Endothelial cell (in vitro differentiated cells): ENCODE measurements around the gene PRKAG2. TPM values are rescaled to one million over a fixed set of nuclear protein-coding genes. Genes with fewer than 3 reads are reported as not detected.
"Not testable (repeated sequence)": the region's sequence is repeated elsewhere in the genome, so short reads cannot be mapped to it uniquely, and the experiment has no call there.

Source experiments
- DNase-seq: peaks from one replicate; pipeline ENCODE4 v3.0.0; 2021; ENCODE audit warnings: low spot score
- H3K27ac Mint-ChIP-seq: one replicate; pipeline ENCODE4 v1.8.0; 2021; ENCODE audit warnings: mixed read lengths, inconsistent platforms; ENCODE audit not compliant: unreplicated experiment
- H3K27me3 Mint-ChIP-seq: one replicate; pipeline ENCODE4 v1.8.0; 2021; ENCODE audit warnings: mild to moderate bottlenecking, moderate library complexity, mixed read lengths, inconsistent platforms; ENCODE audit not compliant: unreplicated experiment
- H3K36me3 Mint-ChIP-seq: one replicate; pipeline ENCODE4 v1.8.0; 2021; ENCODE audit warnings: mild to moderate bottlenecking, low read depth, mixed read lengths, inconsistent platforms; ENCODE audit not compliant: unreplicated experiment
- H3K4me1 Mint-ChIP-seq: one replicate; pipeline ENCODE4 v1.8.0; 2021; ENCODE audit warnings: mild to moderate bottlenecking, mixed read lengths, inconsistent platforms; ENCODE audit not compliant: unreplicated experiment
- H3K4me3 Mint-ChIP-seq: one replicate; pipeline ENCODE4 v1.8.0; 2021; ENCODE audit warnings: mild to moderate bottlenecking, mixed read lengths, inconsistent platforms; ENCODE audit not compliant: unreplicated experiment
- H3K9me3 Mint-ChIP-seq: one replicate; pipeline ENCODE4 v1.8.0; 2021; ENCODE audit warnings: mixed read lengths, inconsistent platforms; ENCODE audit not compliant: unreplicated experiment
- total RNA-seq: library from RNA; stranded (reverse); fragmentation: NEBNext Ultra II Directional; extraction: Animal tissue kit (Norgen Biotek cat#: 25700); gene quantifications from one replicate; pipeline ENCODE4 v1.2.1, GENCODE V29; 2021; ENCODE audit not compliant: unreplicated experiment
- TF ChIP-seq, protein P1 (sequence below): fragments of 200-600 bp; sonication (generic); IDR thresholded peaks from one replicate; pipeline ENCODE4 v1.5.0; 2021; ENCODE audit warnings: antibody characterized with exemption; ENCODE audit not compliant: unreplicated experiment

PRKAG2 gene
- total RNA-seq, 1 donor from 2014 or later: 16.0 TPM

DNA sequence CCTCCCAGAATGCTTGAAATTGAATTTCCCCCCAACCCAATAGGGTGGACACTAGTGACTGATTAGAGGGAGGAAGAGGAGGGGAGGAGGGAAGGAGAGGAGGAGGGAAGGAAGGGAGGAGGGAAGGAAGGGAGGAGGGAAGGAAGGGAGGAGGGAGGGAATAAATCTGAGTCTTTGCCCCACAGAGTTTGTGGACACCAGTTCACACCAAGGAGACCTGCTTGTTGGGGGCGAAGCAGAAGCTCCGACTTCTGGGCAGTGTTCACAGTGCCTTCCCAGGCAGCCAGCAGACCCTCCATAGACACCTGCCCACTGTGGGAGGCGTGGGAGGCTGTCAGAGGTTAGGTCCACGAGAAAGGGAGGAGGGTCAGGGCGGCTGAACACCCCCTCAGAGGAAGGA, 44.8 kb downstream of the PRKAG2 start:
- no peak overlapping the region for H3K27ac Mint-ChIP-seq
- no peaks in the 10 kb centered on the region for H3K36me3 Mint-ChIP-seq
- TF ChIP-seq, protein P1, sequence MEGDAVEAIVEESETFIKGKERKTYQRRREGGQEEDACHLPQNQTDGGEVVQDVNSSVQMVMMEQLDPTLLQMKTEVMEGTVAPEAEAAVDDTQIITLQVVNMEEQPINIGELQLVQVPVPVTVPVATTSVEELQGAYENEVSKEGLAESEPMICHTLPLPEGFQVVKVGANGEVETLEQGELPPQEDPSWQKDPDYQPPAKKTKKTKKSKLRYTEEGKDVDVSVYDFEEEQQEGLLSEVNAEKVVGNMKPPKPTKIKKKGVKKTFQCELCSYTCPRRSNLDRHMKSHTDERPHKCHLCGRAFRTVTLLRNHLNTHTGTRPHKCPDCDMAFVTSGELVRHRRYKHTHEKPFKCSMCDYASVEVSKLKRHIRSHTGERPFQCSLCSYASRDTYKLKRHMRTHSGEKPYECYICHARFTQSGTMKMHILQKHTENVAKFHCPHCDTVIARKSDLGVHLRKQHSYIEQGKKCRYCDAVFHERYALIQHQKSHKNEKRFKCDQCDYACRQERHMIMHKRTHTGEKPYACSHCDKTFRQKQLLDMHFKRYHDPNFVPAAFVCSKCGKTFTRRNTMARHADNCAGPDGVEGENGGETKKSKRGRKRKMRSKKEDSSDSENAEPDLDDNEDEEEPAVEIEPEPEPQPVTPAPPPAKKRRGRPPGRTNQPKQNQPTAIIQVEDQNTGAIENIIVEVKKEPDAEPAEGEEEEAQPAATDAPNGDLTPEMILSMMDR: no peak
- H3K4me3 Mint-ChIP-seq: no peak overlapping the region
- no peaks in the 10 kb centered on the region for H3K9me3 Mint-ChIP-seq
- H3K27me3 Mint-ChIP-seq: peaks cover 5% of the 10 kb centered on the region
- H3K4me1 Mint-ChIP-seq: peaks cover 1% of the 10 kb centered on the region
- no peak for DNase-seq

DNA sequence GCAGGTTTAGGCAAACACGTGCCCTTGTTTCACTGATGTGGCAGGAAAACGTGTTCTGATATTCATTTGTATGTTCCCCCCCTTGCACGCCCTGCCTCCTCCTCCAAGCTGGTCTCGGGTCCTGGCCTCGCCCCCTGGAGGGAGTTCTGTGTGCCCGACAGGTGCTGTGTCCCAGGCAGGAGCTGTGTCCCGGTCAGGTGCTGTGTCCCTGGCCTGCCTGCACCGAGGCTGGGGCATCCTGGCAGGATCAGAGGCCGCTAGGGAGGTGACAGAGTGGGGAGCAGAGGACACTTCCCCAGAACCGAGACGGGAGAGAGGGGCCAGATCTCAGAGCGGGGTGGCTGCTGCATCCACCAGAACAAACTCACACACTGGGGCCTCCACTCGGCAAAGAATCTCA, 45.3 kb downstream of the PRKAG2 start:
- TF ChIP-seq, protein P1: no peak
- H3K9me3 Mint-ChIP-seq: no peaks in the 10 kb centered on the region
- H3K4me3 Mint-ChIP-seq: no peak overlapping the region
- peaks cover 1% of the 10 kb centered on the region for H3K27me3 Mint-ChIP-seq
- no peak for DNase-seq
- H3K27ac Mint-ChIP-seq: no peak overlapping the region
- H3K4me1 Mint-ChIP-seq: peaks cover 2% of the 10 kb centered on the region
- no peaks in the 10 kb centered on the region for H3K36me3 Mint-ChIP-seq

DNA sequence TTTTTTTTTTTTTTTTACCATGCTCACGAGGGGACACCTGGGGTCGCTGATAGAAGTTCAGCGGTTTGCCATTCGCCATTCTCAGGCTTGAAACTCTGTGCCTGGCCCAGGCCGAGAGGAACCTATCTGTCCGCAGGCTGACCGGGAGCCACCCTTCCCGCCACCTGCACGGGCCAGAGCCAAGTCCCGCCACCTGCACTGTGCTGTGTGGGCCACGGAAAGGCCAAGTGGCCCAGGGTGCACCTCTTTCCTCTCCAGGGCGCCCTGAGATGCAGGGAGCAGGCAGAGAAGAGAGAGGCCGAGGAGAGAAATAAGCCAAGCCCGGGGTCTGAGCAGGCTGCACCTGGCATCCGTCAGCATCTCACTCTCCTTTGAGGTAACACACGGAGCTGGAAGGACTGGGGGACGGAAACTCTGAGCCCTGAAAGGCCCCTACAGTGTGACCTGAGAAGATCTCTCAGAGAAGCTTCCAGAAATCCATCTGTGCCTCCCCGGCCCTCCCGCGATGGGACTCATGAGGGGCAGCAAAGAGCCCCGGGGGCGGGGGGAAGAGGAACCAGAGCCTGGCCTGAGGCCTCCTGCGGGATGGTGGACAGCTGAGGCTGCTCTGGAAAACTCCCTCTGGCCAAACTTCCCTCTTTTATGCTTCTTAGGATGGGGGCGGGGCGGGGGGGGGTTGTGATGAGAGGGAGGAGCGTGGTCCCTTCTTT, 46.6 kb downstream of the PRKAG2 start:
- H3K27me3 Mint-ChIP-seq: no peaks in the 10 kb centered on the region
- H3K36me3 Mint-ChIP-seq: no peaks in the 10 kb centered on the region
- H3K9me3 Mint-ChIP-seq: no peaks in the 10 kb centered on the region
- H3K4me1 Mint-ChIP-seq: peaks cover 15% of the 10 kb centered on the region
- TF ChIP-seq, protein P1: no peak
- DNase-seq: no peak
- H3K4me3 Mint-ChIP-seq: no peak overlapping the region
- no peak overlapping the region for H3K27ac Mint-ChIP-seq

DNA sequence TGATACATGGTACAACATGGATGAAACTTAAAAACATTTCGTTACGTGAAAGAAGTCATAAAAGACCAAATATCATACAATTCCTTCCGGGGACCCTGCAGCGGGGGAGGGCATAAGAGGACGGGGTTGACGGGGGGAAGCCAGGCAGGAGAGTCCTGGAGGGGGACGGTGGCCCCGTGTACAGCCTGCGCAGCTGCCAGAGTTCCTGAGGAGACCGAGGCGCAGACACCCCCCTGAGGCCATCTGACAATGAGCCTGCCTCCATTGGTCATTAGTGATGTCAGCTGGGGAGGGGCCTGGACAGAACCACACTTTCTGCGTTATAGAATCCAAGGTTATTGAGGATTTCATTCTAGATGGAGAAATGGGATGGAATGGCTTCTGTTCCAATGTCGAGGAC, 47.2 kb downstream of the PRKAG2 start:
- DNase-seq: no peak
- Mint-ChIP-seq H3K36me3 (no peaks in the 10 kb centered on the region), H3K27ac (no peak overlapping the region), H3K9me3 (no peaks in the 10 kb centered on the region), H3K27me3 (no peaks in the 10 kb centered on the region), H3K4me1 (peaks cover 19% of the 10 kb centered on the region), H3K4me3 (no peak overlapping the region)
- TF ChIP-seq, protein P1: no peak

DNA sequence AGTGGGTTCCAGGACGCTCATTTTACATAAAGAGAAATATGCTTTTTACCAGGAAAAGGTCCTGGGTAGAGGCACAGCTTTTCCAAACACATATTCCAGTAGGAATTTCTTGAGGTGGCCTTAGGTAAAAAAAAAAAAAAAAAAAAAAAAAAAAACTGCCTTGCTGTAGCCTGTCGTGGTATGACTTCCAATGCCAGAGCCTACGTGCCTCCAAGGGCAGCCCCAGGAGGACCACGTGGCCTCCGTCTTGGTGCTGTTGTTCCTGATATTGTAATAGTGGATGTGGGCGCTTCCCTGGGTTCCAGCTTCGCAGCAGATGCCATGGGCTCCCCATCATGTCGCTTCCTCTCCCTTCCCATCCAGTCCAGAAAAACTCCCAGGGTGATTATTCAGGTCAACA, 49.3 kb downstream of the PRKAG2 start:
- Mint-ChIP-seq H3K9me3 (no peaks in the 10 kb centered on the region), H3K27ac (no peak overlapping the region), H3K36me3 (no peaks in the 10 kb centered on the region), H3K4me3 (no peak overlapping the region), H3K27me3 (no peaks in the 10 kb centered on the region), H3K4me1 (peaks cover 34% of the 10 kb centered on the region)
- TF ChIP-seq, protein P1: no peak
- no peak for DNase-seq

DNA sequence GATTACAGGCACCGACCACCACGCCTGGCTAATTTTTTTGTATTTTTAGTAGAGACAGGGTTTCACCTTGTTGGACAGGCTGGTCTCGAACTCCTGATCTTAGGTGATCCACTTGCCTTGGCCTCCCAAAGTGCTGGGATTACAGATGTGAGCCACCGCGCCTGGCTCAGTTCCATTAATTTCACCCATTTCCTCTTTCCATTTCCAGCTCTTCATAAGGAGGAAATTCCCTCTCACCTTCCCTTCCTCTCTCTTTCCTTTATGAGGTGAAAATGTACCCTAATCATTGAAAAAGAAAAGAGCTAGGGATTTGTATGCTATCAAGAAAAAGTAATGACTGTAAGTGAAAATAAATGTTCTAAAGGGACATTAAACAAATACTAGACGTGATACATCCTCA, 50.6 kb downstream of the PRKAG2 start:
- peaks cover 34% of the 10 kb centered on the region for H3K4me1 Mint-ChIP-seq
- H3K27me3 Mint-ChIP-seq, H3K27ac Mint-ChIP-seq, H3K9me3 Mint-ChIP-seq, H3K4me3 Mint-ChIP-seq, DNase-seq, H3K36me3 Mint-ChIP-seq: not testable (repeated sequence)
